ENCODE results near the gene ARHGEF17. TPM values are rescaled to one million over a fixed set of nuclear protein-coding genes. Genes with fewer than 3 reads are reported as not detected.
A peak's percentile ranks its signal among the peaks of the same experiment; 100 is the strongest.

The ARHGEF17 gene
- total and polyA plus RNA-seq, 2 of the 13 experiments (the other 11 are each of a cell fraction or from before 2014, with no cell fraction given): 10.7 to 28.8 TPM

DNA sequence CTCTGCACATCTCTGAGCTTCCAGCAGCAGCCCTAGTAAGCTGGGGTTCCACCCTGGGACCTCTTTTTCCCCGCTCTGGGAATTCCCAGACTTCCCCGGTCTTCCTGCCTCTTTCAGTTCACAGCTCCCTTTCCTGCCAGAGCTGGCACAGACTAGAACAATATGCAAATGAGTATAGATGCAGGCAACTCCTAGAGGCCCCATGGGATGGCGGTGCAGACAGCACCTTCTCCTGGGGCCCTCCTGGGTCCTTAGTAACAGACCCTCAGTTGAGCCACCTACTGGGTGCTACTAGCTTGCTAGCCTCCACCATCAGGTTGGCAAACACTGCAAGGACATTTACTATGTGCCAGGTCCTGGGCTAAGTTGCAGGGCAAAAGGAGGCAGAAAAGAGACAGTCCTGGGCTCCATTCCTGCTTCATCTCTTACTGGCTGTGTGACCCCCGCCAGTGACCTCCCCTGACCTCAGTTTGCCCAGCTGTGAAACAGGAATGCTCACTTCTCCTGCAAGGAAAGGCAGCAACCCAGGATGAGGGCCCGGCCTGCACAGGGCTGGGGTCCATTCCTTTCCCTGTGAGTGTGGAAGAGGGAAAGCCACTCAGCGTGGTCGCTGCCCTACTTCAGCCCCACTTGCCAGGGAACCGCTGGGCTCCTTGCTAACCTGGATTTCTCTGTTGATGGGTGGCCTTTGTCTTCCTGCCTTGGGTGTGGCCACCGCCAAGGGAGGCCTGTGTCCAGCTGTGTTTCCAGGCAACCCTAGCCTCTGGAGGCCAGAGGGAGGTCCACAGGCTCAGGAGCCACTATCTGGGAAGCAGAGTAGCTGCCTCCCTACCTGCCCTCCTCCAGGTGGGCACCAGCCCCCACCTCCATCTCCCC is 75.4 kb downstream of the ARHGEF17 start:
- Histone ChIP-seq H3K27ac (ENCODE audit: extremely low read length, insufficient read depth, low read length) (no peak overlapping the region), H3K79me2 (ENCODE audit: insufficient read depth, low read length) (peaks cover 13% of the 10 kb centered on the region)

DNA sequence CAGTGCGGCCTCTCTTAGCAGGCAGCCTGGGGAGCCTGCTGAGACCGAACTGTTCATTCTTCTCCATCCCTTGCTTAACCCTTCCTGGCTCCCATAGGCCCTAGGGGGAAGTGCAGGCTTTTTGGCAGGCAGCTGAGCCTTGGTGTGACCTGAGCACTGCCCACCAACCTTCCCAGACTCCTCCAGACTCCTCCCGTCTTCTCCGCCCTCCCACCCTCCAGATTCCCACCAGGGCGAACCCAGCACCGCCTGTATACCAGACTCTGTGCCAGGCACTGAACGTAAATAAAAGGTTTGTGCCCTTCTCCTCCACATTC is 76.0 kb downstream of the ARHGEF17 start:
- H3K27me3 ChIP-seq (ENCODE audit: control insufficient read depth in 1 of 2, insufficient read depth in 2 of 2, low read length in 2 of 2): no peaks in the 10 kb centered on the region
- H2AFZ ChIP-seq (ENCODE audit: low read length): no peak overlapping the region
- in situ Hi-C loops (cut with HindIII; ENCODE audit: extremely low pct_ligation_motif_present, low pct_unique_long_range_greater_than_20kb): no loop called here
- BruUV-seq (replicated peaks): no TSS peak
- H4K20me1 ChIP-seq (ENCODE audit: insufficient read depth, low read length): no peaks in the 10 kb centered on the region
- POLR2A ChIA-PET: no interaction called here
- H3K9ac ChIP-seq (ENCODE audit: insufficient read depth, low read depth, low read length): no peak overlapping the region
- intact Hi-C loops (cut with micrococcal nuclease; ENCODE audit: unreplicated experiment): no loop called here
- 99% methylated on average over 5 of the region's 7 CpGs for WGBS (ENCODE audit: low lambda C conversion rate)
- H3K9me3 ChIP-seq (ENCODE audit: low read length): no peaks in the 10 kb centered on the region
- H3K36me3 ChIP-seq (replicated peaks in 1 of 2; ENCODE audit: control insufficient read depth in 1 of 2, insufficient read depth in 2 of 2, low read length in 2 of 2): no peaks in the 10 kb centered on the region
- CTCF ChIA-PET (ENCODE audit: low intra/inter-chr PET ratio, low total read pairs): no interaction called here
- no peak overlapping the region for H3K4me2 ChIP-seq (ENCODE audit: low read depth, low read length)
- H3K4me1 ChIP-seq (ENCODE audit: insufficient read depth, low read length): peaks cover 16% of the 10 kb centered on the region
- H3K79me2 ChIP-seq (ENCODE audit: insufficient read depth, low read length): peaks cover 10% of the 10 kb centered on the region
- no peak overlapping the region for H3K4me3 ChIP-seq (replicated peaks in 1 of 3; ENCODE audit: insufficient read depth in 1 of 3, low read depth in 2 of 3, low read length in 3 of 3)
- no peak for FAIRE-seq
- DNase-seq (ENCODE audit: low spot score): no peak
- no peak for ATAC-seq
- H3K27ac ChIP-seq (ENCODE audit: extremely low read length, insufficient read depth, low read length): no peak overlapping the region
- TF ChIP-seq TGIF2 (CRISPR knock-in tag; IDR thresholded peaks at IDR 0.05) (no peak), ZNF569 (CRISPR knock-in tag; IDR thresholded peaks at IDR 0.05; ENCODE audit: borderline replicate concordance) (no peak), ZNF614 (CRISPR knock-in tag; IDR thresholded peaks at IDR 0.05; ENCODE audit: borderline replicate concordance) (no peak), MBNL3 (CRISPR knock-in tag; conservative IDR thresholded peaks at IDR 0.05) (no peak), SPEN (CRISPR knock-in tag; IDR thresholded peaks at IDR 0.05; ENCODE audit: low read depth) (no peak), SOX13 (IDR thresholded peaks at IDR 0.05) (no peak), SOX13 (CRISPR knock-in tag; conservative IDR thresholded peaks at IDR 0.05 in 1 of 2, IDR thresholded peaks at IDR 0.05 in 1 of 2) (no peak)
- TF ChIP-seq, protein P1, sequence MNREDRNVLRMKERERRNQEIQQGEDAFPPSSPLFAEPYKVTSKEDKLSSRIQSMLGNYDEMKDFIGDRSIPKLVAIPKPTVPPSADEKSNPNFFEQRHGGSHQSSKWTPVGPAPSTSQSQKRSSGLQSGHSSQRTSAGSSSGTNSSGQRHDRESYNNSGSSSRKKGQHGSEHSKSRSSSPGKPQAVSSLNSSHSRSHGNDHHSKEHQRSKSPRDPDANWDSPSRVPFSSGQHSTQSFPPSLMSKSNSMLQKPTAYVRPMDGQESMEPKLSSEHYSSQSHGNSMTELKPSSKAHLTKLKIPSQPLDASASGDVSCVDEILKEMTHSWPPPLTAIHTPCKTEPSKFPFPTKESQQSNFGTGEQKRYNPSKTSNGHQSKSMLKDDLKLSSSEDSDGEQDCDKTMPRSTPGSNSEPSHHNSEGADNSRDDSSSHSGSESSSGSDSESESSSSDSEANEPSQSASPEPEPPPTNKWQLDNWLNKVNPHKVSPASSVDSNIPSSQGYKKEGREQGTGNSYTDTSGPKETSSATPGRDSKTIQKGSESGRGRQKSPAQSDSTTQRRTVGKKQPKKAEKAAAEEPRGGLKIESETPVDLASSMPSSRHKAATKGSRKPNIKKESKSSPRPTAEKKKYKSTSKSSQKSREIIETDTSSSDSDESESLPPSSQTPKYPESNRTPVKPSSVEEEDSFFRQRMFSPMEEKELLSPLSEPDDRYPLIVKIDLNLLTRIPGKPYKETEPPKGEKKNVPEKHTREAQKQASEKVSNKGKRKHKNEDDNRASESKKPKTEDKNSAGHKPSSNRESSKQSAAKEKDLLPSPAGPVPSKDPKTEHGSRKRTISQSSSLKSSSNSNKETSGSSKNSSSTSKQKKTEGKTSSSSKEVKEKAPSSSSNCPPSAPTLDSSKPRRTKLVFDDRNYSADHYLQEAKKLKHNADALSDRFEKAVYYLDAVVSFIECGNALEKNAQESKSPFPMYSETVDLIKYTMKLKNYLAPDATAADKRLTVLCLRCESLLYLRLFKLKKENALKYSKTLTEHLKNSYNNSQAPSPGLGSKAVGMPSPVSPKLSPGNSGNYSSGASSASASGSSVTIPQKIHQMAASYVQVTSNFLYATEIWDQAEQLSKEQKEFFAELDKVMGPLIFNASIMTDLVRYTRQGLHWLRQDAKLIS (CRISPR knock-in tag; IDR thresholded peaks at IDR 0.05): no peak

More for the DNA sequence above, 75.4 kb downstream of the ARHGEF17 start:
- ATAC-seq (no peak), FAIRE-seq (no peak), DNase-seq (ENCODE audit: low spot score) (no peak)
- ChIA-PET CTCF (ENCODE audit: low intra/inter-chr PET ratio, low total read pairs) (no interaction called here), POLR2A (interaction anchor here (1.1 kb wide), 1 partner anchor 76 kb away, joined by 4 read pairs; no protein-coding TSS in a partner anchor)
- TF ChIP-seq KAT7 (CRISPR knock-in tag; IDR thresholded peaks at IDR 0.05; ENCODE audit: borderline replicate concordance) (no peak), ZSCAN22 (CRISPR knock-in tag; IDR thresholded peaks at IDR 0.05) (peak; percentile 89)
- TF ChIP-seq, protein P2, sequence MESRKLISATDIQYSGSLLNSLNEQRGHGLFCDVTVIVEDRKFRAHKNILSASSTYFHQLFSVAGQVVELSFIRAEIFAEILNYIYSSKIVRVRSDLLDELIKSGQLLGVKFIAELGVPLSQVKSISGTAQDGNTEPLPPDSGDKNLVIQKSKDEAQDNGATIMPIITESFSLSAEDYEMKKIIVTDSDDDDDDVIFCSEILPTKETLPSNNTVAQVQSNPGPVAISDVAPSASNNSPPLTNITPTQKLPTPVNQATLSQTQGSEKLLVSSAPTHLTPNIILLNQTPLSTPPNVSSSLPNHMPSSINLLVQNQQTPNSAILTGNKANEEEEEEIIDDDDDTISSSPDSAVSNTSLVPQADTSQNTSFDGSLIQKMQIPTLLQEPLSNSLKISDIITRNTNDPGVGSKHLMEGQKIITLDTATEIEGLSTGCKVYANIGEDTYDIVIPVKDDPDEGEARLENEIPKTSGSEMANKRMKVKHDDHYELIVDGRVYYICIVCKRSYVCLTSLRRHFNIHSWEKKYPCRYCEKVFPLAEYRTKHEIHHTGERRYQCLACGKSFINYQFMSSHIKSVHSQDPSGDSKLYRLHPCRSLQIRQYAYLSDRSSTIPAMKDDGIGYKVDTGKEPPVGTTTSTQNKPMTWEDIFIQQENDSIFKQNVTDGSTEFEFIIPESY (CRISPR knock-in tag; IDR thresholded peaks at IDR 0.05): peak; percentile 28; the same call in 1 of the 2 replicates
- Histone ChIP-seq H3K4me3 (replicated peaks in 1 of 3; ENCODE audit: insufficient read depth in 1 of 3, low read depth in 2 of 3, low read length in 3 of 3) (no peak overlapping the region), H3K4me1 (ENCODE audit: insufficient read depth, low read length) (peaks cover 21% of the 10 kb centered on the region), H3K9me3 (ENCODE audit: low read length) (no peaks in the 10 kb centered on the region), H3K9ac (ENCODE audit: insufficient read depth, low read depth, low read length) (no peak overlapping the region), H2AFZ (ENCODE audit: low read length) (no peak overlapping the region), H3K36me3 (replicated peaks in 1 of 2; ENCODE audit: control insufficient read depth in 1 of 2, insufficient read depth in 2 of 2, low read length in 2 of 2) (no peaks in the 10 kb centered on the region), H3K4me2 (ENCODE audit: low read depth, low read length) (no peak overlapping the region), H4K20me1 (ENCODE audit: insufficient read depth, low read length) (no peaks in the 10 kb centered on the region), H3K27me3 (ENCODE audit: control insufficient read depth in 1 of 2, insufficient read depth in 2 of 2, low read length in 2 of 2) (no peaks in the 10 kb centered on the region)
- intact Hi-C loops (cut with micrococcal nuclease; ENCODE audit: unreplicated experiment) (no loop called here), in situ Hi-C loops (cut with HindIII; ENCODE audit: extremely low pct_ligation_motif_present, low pct_unique_long_range_greater_than_20kb) (no loop called here)
- WGBS (ENCODE audit: low lambda C conversion rate): 96% methylated on average over 9 of the region's 9 CpGs
- BruUV-seq (replicated peaks): no TSS peak

All from HepG2 (cell line).